GM12864 (cell line): ENCODE results near the gene ZDHHC5.

Source experiments
- DNase-seq: peaks from one replicate; pipeline ENCODE4 v3.0.0-alpha.2; 2011; ENCODE audit warnings: low read depth
- H3K4me3 ChIP-seq: 2 replicates; pipeline ENCODE4 v1.5.1; 2011; ENCODE audit warnings: mild to moderate bottlenecking, low read depth, low read length, control low read depth
- TF ChIP-seq, protein P1 (sequence below): IDR thresholded peaks from 2 replicates; pipeline ENCODE4 v1.5.1; 2011; ENCODE audit warnings: low read depth, mild to moderate bottlenecking, moderate library complexity, low read length, control low read depth, inconsistent platforms; ENCODE audit errors: missing control alignments

ZDHHC5 gene

GRCh38 chr11:57638005-57638781, 29.7 kb upstream of the ZDHHC5 start:
- peak overlapping the region; percentile 41 for H3K4me3 ChIP-seq
- TF ChIP-seq, protein P1, sequence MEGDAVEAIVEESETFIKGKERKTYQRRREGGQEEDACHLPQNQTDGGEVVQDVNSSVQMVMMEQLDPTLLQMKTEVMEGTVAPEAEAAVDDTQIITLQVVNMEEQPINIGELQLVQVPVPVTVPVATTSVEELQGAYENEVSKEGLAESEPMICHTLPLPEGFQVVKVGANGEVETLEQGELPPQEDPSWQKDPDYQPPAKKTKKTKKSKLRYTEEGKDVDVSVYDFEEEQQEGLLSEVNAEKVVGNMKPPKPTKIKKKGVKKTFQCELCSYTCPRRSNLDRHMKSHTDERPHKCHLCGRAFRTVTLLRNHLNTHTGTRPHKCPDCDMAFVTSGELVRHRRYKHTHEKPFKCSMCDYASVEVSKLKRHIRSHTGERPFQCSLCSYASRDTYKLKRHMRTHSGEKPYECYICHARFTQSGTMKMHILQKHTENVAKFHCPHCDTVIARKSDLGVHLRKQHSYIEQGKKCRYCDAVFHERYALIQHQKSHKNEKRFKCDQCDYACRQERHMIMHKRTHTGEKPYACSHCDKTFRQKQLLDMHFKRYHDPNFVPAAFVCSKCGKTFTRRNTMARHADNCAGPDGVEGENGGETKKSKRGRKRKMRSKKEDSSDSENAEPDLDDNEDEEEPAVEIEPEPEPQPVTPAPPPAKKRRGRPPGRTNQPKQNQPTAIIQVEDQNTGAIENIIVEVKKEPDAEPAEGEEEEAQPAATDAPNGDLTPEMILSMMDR: no peak
- DNase-seq: no peak

GRCh38 chr11:57638811-57639320, 29.0 kb upstream of the ZDHHC5 start:
- no peak for DNase-seq
- H3K4me3 ChIP-seq: peak overlapping the region; percentile 41; the same call in 1 of the 2 replicates
- TF ChIP-seq, protein P1: peak; percentile 17

DNA sequence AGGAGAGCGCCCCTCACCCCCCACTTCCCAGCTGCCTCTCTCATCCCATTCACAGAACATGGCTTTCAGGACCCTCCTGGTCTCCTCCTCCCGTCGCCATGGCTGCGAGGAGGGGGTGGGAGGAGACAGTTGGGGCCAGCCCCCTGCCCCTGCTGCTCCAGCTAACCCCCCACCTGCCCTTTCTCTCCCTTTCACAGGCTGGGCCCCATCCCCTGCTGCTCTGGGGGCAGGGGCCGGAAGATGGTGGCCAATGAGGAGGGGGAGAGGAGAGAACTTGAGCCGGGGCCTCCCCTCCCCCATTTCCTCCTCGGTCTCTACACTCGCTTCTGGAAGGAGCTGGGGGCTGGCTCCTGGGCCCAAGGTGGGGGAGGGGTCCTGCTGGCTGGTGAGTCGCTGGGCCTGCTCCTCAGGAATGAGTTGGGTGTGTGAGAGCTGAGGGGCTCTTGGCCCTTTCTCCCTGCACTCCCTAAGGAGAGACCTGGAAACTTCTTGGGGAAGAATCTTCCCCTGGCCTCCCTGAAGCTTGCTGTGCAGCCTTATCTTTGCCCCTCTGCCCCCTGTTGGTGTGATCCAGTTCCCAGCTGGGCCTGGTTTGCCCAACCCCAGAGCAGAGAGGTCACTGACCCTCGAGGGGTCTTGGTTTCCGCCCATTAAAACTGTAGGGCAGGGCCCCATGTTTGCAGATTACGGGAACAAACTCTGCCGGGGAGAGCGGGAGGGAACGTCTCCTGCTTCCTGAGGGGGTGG, 28.4 kb upstream of the ZDHHC5 start:
- no peak overlapping the region for H3K4me3 ChIP-seq
- no peak for DNase-seq

DNA sequence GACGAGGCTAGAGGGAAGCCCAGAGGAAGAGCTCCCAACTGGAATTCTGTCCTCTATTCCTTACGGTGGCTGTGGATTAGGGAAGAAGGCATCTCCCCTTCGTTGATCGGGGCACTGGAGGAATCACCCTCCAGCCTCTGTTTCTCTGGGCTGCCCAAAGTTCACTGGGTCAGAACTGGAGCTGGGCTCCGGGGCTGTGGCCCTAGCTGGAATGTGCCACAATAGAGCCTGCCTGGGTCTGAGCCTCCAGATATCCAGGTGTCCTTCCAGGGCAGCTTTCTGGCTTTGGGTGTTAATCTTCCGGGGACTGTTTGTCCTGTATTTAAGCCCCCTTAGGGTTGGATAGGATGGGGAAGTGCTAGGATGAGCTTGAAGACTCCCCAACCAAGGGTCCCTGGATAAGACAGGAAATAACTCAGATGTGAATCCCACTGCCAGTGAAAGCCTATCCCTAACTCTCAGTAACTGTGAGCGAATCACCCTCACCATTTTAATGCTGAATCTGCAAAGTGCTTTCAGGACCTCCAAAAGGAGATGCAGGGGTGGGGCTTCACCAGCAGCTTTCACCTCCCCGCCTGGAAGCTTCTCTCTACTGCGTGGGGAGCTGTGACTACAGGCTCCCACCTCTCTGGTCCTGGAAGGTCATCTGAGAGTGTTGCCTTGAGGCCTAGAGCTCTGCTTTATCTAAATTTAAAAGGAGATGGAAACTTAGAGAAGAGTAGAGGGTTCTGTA, 27.7 kb upstream of the ZDHHC5 start:
- TF ChIP-seq, protein P1: no peak
- DNase-seq: no peak
- H3K4me3 ChIP-seq: no peak overlapping the region

More for the DNA sequence above, 28.4 kb upstream of the ZDHHC5 start:
- TF ChIP-seq, protein P1: no peak

DNA sequence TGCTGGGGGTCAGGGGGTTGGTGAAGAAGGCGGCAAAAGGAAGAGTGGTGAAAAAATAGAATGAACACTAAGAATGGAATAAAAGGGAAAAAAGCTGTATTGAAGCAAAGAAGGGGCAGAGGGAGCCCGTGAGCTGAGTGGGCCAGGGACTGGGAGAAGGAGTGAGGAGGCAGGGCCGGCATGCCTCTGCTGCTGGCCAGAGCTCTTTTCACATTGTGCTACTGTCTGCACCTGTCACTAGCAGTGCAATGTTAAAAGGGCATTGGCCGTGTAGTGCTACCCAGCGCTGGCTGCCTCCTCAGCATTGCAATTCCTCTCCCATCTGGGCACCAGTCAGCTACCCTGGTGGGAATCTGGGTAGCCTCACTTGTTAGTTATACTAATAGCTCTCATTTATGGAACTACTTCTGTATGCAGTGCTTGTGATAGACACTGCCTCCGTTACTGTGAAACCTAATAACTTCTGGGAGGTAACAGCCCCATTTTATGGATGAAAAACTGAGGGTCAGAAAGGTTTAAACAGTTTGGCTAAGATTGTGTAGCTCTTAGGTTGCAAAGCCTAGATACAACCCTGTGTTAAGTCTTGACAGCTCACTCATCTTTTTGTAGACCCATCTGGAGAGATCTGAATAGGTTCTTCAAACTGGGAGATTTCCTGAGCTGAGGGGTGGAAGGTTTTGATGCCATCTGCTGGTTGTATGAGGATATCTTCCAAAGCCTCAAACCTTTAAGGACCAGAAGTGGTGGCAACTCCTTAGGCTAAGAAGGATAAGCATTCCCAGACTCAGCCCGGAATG, 26.7 kb upstream of the ZDHHC5 start:
- H3K4me3 ChIP-seq: no peak overlapping the region
- no peak for DNase-seq
- TF ChIP-seq, protein P1: peak; percentile 56

DNA sequence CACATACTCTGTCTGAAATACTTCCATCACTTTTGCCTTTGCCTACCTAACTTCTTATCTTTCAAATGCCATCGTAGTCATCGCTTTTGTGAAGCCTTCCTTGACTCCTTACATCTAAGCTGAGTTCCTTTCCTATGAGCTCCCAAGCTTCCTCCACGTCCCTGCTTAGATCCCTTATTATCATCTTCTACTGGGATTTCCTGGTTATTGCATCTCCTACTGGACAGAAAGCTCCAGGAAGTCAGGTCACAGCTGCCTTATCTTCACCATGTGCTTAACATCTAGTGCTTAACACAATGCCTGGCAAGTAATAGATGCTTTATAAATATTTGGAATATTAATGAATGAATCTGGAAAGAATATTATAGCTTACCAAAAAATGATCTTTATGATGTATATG, 24.1 kb upstream of the ZDHHC5 start:
- DNase-seq: no peak
- TF ChIP-seq, protein P1: no peak
- no peak overlapping the region for H3K4me3 ChIP-seq
